Liver (tissue), 9 donors: ENCODE measurements around the gene RPS3. TPM values are rescaled to one million over a fixed set of nuclear protein-coding genes. Genes with fewer than 3 reads are reported as not detected.
"Not testable (repeated sequence)": the region's sequence is repeated elsewhere in the genome, so short reads cannot be mapped to it uniquely, and the experiment has no call there.

Experiments
- DNase-seq: peaks from one replicate; pipeline ENCODE4 v3.0.0-alpha.2; 2017; ENCODE audit warnings: low spot score
- H3K27ac ChIP-seq, 2 donors: one replicate each; pipeline ENCODE4 v1.7.0; 2013; ENCODE audit warnings: inconsistent platforms in 2 of 2, low read length in 2 of 2, control low read depth in 1 of 2, low read depth in 1 of 2, mild to moderate bottlenecking in 1 of 2
- H3K27me3 ChIP-seq, 4 donors: one replicate each; pipeline versions ENCODE4 v1.6.1 to v1.7.0; 2013; ENCODE audit warnings: low read length in 3 of 4, inconsistent platforms in 1 of 4, mild to moderate bottlenecking in 1 of 4, moderate library complexity in 1 of 4; ENCODE audit not compliant: control insufficient read depth in 4 of 4, insufficient read depth in 4 of 4
- H3K36me3 ChIP-seq, 4 donors: one replicate each; pipeline versions ENCODE4 v1.6.1 to v1.7.0; 2013; ENCODE audit warnings: low read length in 3 of 4, mild to moderate bottlenecking in 3 of 4, low read depth in 1 of 4, moderate library complexity in 1 of 4; ENCODE audit not compliant: control insufficient read depth in 4 of 4, insufficient read depth in 3 of 4
- H3K4me1 ChIP-seq, 4 donors: one replicate each; pipeline versions ENCODE4 v1.6.1 to v1.7.0; 2013; ENCODE audit warnings: low read length in 3 of 4, mild to moderate bottlenecking in 3 of 4, moderate library complexity in 1 of 4; ENCODE audit not compliant: control insufficient read depth in 4 of 4, insufficient read depth in 4 of 4
- H3K4me3 ChIP-seq, 3 donors: one replicate each; pipeline versions ENCODE4 v1.6.1 to v1.7.0; 2013; ENCODE audit warnings: low read length in 3 of 3, control low read depth in 1 of 3, low read depth in 1 of 3, mild to moderate bottlenecking in 1 of 3
- H3K9ac ChIP-seq, 2 donors: one replicate each; pipeline ENCODE4 v1.7.0; 2013; ENCODE audit warnings: low read length in 2 of 2, mild to moderate bottlenecking in 2 of 2, moderate library complexity in 2 of 2, control low read depth in 1 of 2, low read depth in 1 of 2
- H3K9me3 ChIP-seq, 4 donors: one replicate each; pipeline versions ENCODE4 v1.6.1 to v1.7.0; 2013; ENCODE audit warnings: low read length in 3 of 4; ENCODE audit not compliant: control insufficient read depth in 4 of 4
- CTCF ChIP-seq: fragments of 150-350 bp; IDR thresholded peaks from 2 replicates; pipeline ENCODE4 v1.5.1; 2017; ENCODE audit warnings: improper control_type of control experiment, low read depth, low read length; ENCODE audit not compliant: missing input control
- EGR1 ChIP-seq, 2 donors: IDR thresholded peaks; 2 replicates each; pipeline ENCODE4 v1.6.1; 2016 to 2018; ENCODE audit warnings: antibody characterized with exemption in 2 of 2, low read depth in 2 of 2
- FOXA1 ChIP-seq: IDR thresholded peaks from 2 replicates; pipeline ENCODE4 v1.6.1; 2016; ENCODE audit warnings: antibody characterized with exemption
- FOXA2 ChIP-seq: IDR thresholded peaks from 2 replicates; pipeline ENCODE4 v1.6.1; 2016; ENCODE audit warnings: antibody characterized with exemption
- HNF4A ChIP-seq, 2 donors: conservative IDR thresholded peaks; 2 replicates each; pipeline ENCODE4 v1.6.1; 2016; ENCODE audit warnings: antibody characterized with exemption in 2 of 2, mild to moderate bottlenecking in 2 of 2
- HNF4G ChIP-seq: IDR thresholded peaks from 2 replicates; pipeline ENCODE4 v1.6.1; 2016; ENCODE audit warnings: antibody characterized with exemption
- JUND ChIP-seq, 2 donors: IDR thresholded peaks; 2 replicates each; pipeline ENCODE4 v1.6.1; 2016; ENCODE audit warnings: antibody characterized with exemption in 2 of 2
- MAX ChIP-seq: IDR thresholded peaks from 2 replicates; pipeline ENCODE4 v1.6.1; 2016; ENCODE audit warnings: antibody characterized with exemption
- NR2F2 ChIP-seq: IDR thresholded peaks from 2 replicates; pipeline ENCODE4 v1.6.1; 2016; ENCODE audit warnings: antibody characterized with exemption
- RAD21 ChIP-seq, 2 donors: IDR thresholded peaks; 2 replicates each; pipeline ENCODE4 v1.6.1; 2016; ENCODE audit warnings: antibody characterized with exemption in 2 of 2, mild to moderate bottlenecking in 2 of 2
- RXRA ChIP-seq, 2 donors: IDR thresholded peaks; 2 replicates each; pipeline ENCODE4 v1.6.1; 2017 to 2018; ENCODE audit warnings: antibody characterized with exemption in 2 of 2, mild to moderate bottlenecking in 1 of 2
- SP1 ChIP-seq: IDR thresholded peaks from 2 replicates; pipeline ENCODE4 v1.6.1; 2018; ENCODE audit warnings: antibody characterized with exemption, mild to moderate bottlenecking
- TAF1 ChIP-seq: conservative IDR thresholded peaks from 2 replicates; pipeline ENCODE4 v1.6.1; 2016; ENCODE audit warnings: antibody characterized with exemption, mild to moderate bottlenecking
- YY1 ChIP-seq: IDR thresholded peaks from 2 replicates; pipeline ENCODE4 v1.6.1; 2016; ENCODE audit warnings: antibody characterized with exemption, mild to moderate bottlenecking
- whole genome bisulfite sequencing: extraction: QIAGEN DNeasy Blood & Tissue Kit; methylation state at CpG from one replicate; pipeline ENCODE4 v1.1.7; 2013; 5-methylcytosine and 5-hydroxymethylcytosine counted together
- polyA plus RNA-seq, 2 donors: library from polyadenylated mRNA; stranded (reverse) in 1 of 2; unstranded in 1 of 2; fragments of 200-250 nt in 1 of 2; fragments of >200 nt in 1 of 2; fragmentation: Nextera tagmentation in 1 of 2; extraction: Ambion mirVana in 1 of 2; gene quantifications; one replicate each; pipeline versions ENCODE4 v1.2.1 to v1.2.3, GENCODE V29; 2013 to 2015
- total RNA-seq, 2 donors: library from RNA; depleted of rRNA; stranded (reverse); fragments of >200 nt; gene quantifications; one replicate each; pipeline ENCODE4 v1.2.3, GENCODE V29; 2014
- donor health status: healthy.
- donor health status: healthy.
- donor health status: healthy.
- donor health status: healthy.
- donor health status: healthy.

RPS3 gene
- total and polyA plus RNA-seq, 4 donors: 289 to 1,115 (median 492) TPM

DNA sequence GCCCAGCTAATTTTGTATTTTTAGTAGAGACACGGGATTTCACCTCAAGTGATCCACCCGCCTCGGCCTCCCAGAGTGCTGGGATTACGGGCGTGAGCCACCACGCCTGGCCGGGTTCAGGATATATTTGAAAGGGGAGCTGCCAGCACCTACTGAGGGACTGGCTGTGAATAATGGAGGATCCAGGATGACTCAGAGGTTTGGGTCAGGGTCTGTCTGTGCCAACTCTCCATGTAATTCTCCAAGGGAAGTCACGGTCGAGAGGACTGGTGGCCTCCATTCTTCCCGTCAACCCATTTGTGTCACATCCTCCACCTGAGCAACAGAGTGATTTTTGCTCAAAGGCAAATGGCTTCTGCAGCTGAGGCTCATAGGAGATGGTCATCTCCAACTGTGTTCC lies 44.3 kb upstream of the RPS3 start:
- H3K27ac ChIP-seq: no peak overlapping the region
- WGBS: 93% methylated on average over 10 of the region's 10 CpGs
- no peak for DNase-seq
- no peak overlapping the region for H3K4me3 ChIP-seq
- H3K4me1 ChIP-seq: peaks cover 0 to 25% (median 10%) of the 10 kb centered on the region in 4 donors
- H3K36me3 ChIP-seq: no peaks in the 10 kb centered on the region
- H3K27me3 ChIP-seq: no peaks in the 10 kb centered on the region
- no peaks in the 10 kb centered on the region for H3K9me3 ChIP-seq
- TF ChIP-seq FOXA1 (no peak), JUND (IDR thresholded peaks at IDR 0.05) (no peak), RAD21 (IDR thresholded peaks at IDR 0.05) (no peak), HNF4G (no peak), MAX (no peak)
- no peak overlapping the region for H3K9ac ChIP-seq

DNA sequence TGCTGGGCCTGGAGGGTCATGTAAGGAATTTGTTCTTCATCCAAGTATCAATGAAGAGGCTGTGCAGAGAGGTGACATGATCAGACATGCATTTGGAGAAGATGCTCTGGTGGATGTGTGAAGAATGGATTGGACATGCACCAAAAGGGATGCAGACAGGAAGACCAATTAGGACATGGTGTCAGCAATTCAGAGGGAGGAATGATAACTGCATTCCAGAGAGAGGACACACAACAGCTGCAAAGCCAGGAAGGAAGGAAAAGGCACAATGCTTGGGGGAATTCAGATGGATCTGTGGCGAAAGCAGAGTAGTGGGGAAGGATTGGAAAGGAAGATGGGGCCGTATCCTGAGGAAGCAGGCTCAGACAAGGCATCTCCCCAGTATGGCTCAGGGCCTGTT lies 42.7 kb upstream of the RPS3 start:
- H3K27ac ChIP-seq: no peak overlapping the region
- no peaks in the 10 kb centered on the region for H3K27me3 ChIP-seq
- H3K4me3 ChIP-seq: no peak overlapping the region
- no peaks in the 10 kb centered on the region for H3K36me3 ChIP-seq
- H3K9ac ChIP-seq: no peak overlapping the region
- peak; percentile 17 for TF ChIP-seq NR2F2
- TF ChIP-seq JUND (IDR thresholded peaks at IDR 0.05): no peak
- WGBS: 74% methylated on average over 2 of the region's 2 CpGs
- DNase-seq: no peak
- H3K9me3 ChIP-seq: no peaks in the 10 kb centered on the region
- H3K4me1 ChIP-seq: peaks cover 0 to 12% (median 2%) of the 10 kb centered on the region in 4 donors

- not testable (repeated sequence) for DNase-seq, H3K4me3 ChIP-seq, H3K27me3 ChIP-seq, H3K4me1 ChIP-seq, H3K27ac ChIP-seq, H3K9ac ChIP-seq, H3K9me3 ChIP-seq, H3K36me3 ChIP-seq
- 89% methylated on average over 4 of the region's 4 CpGs for WGBS
Measured at GRCh38 chr11:75362285-75362684, 37.0 kb upstream of the RPS3 start.

- 69% methylated on average over 2 of the region's 2 CpGs for WGBS
- Histone ChIP-seq H3K9me3 (no peaks in the 10 kb centered on the region), H3K27me3 (no peaks in the 10 kb centered on the region), H3K27ac (no peak overlapping the region), H3K4me1 (no peaks in the 10 kb centered on the region), H3K9ac (no peak overlapping the region), H3K4me3 (no peak overlapping the region), H3K36me3 (no peaks in the 10 kb centered on the region)
- TF ChIP-seq CTCF: no peak
- TF ChIP-seq FOXA2: no peak
- no peak for TF ChIP-seq HNF4A (conservative IDR thresholded peaks at IDR 0.05)
- no peak for TF ChIP-seq EGR1 (IDR thresholded peaks at IDR 0.05; ENCODE audit: low read depth in 2 of 2)
- no peak for TF ChIP-seq FOXA1
- TF ChIP-seq YY1: no peak
- no peak for TF ChIP-seq SP1
- no peak for TF ChIP-seq JUND (IDR thresholded peaks at IDR 0.05)
- no peak for TF ChIP-seq RXRA (IDR thresholded peaks at IDR 0.05)
- TF ChIP-seq RAD21 (IDR thresholded peaks at IDR 0.05): no peak
- no peak for TF ChIP-seq TAF1
- DNase-seq: no peak
Measured at GRCh38 chr11:75365711-75366181, 33.6 kb upstream of the RPS3 start.

DNA sequence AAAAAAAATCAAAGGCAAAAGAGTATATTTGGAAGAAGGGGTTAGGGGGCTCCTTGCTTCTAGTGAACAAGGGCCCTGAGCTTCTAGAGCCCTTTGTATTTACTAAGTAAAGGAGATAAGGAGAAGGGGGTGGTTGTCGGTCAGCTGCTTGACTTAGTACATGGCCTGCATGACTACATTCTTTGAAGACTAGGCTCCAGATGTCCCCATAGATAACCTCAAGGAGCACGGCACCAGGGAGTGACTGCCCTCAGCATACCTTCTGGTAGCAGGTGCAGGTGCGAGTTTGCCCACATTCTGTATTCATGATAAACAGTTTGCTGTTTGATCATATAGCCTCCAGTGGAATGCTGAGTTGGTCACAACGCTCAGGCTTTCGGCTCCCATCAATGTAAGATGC lies 32.5 kb upstream of the RPS3 start:
- not testable (repeated sequence) for H3K9ac ChIP-seq, H3K4me3 ChIP-seq, H3K4me1 ChIP-seq, H3K27me3 ChIP-seq, H3K36me3 ChIP-seq, H3K9me3 ChIP-seq, DNase-seq, H3K27ac ChIP-seq
- 96% methylated on average over 5 of the region's 5 CpGs for WGBS
